Activated CD8-positive, alpha-beta T cell treated with anti-CD3 and anti-CD28 coated beads, Interleukin-2, amount 10 ng/mL, durations not matched to agents 7 days and 5 days (primary cell): ENCODE results near the gene ERCC1. TPM values are rescaled to one million over a fixed set of nuclear protein-coding genes. Genes with fewer than 3 reads are reported as not detected.
"Not testable (repeated sequence)": the region's sequence is repeated elsewhere in the genome, so short reads cannot be mapped to it uniquely, and the experiment has no call there.

Source experiments
- ATAC-seq: fragments of 150-1000 bp; cut with Tn5 transposase; one replicate; pipeline ENCODE4 v1.10.0; 2021; ENCODE audit warnings: moderate library complexity
- CTCF ChIA-PET: fragments of 350-600 bp; sonication (Branson Sonifier 250); formaldehyde crosslinking; loops from one replicate; lab custom pipeline; 2021; ENCODE audit warnings: antibody characterized with exemption; lab: Charles Lee
- POLR2A ChIA-PET: fragments of 350-600 bp; sonication (Branson Sonifier 250); formaldehyde crosslinking; loops from one replicate; lab custom pipeline; 2021; ENCODE audit warnings: antibody characterized with exemption; lab: Charles Lee
- DNase-seq: peaks from one replicate; pipeline ENCODE4 v3.0.0-alpha.2; 2020
- H3K27ac Mint-ChIP-seq: one replicate; pipeline ENCODE4 v1.8.0; 2021; ENCODE audit warnings: mild to moderate bottlenecking, mixed read lengths
- H3K27me3 Mint-ChIP-seq: one replicate; pipeline ENCODE4 v1.8.0; 2021; ENCODE audit warnings: low read depth, mixed read lengths
- H3K36me3 Mint-ChIP-seq: one replicate; pipeline ENCODE4 v1.8.0; 2021; ENCODE audit warnings: low read depth, mixed read lengths
- H3K4me1 Mint-ChIP-seq: one replicate; pipeline ENCODE4 v1.8.0; 2021; ENCODE audit warnings: low read depth, mixed read lengths
- H3K4me3 Mint-ChIP-seq: one replicate; pipeline ENCODE4 v1.8.0; 2021; ENCODE audit warnings: mild to moderate bottlenecking, mixed read lengths
- H3K9me3 Mint-ChIP-seq: one replicate; pipeline ENCODE4 v1.8.0; 2022; ENCODE audit warnings: mixed read lengths; ENCODE audit not compliant: insufficient read depth
- total RNA-seq, 2 experiments: library from RNA; stranded (reverse); gene quantifications; one replicate each; pipeline ENCODE4 v1.2.3, GENCODE V29; 2021

ERCC1 gene
- total RNA-seq, 2 experiments from 2014 or later = 57.5 to 64.8 TPM

DNA sequence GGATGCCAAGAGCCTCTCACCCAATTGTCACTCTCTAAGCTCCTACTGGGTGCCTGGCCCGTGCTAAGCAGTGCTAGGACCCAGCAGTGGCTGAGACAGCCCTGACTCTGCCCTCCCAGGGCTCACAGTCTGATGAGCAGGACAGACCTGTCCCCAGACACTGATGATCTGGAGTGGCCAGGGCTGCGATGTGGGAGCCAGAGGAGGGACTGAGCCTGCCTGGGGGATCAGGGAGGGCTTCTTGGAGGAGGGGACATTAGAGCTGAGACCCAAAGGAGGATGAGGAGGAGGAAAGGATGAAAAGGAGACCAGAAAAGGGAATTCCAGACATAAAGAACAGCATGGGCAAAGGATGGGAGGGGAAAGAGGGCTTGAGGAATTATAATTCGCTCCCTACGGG is 6.6 kb downstream of the ERCC1 start:
- H3K9me3 Mint-ChIP-seq = no peaks in the 10 kb centered on the region
- CTCF ChIA-PET = interaction anchor here (1.6 to 2.6 kb wide), 2 partner anchors 22 to 68 kb away, joined by 7 to 8 read pairs; no protein-coding TSS in a partner anchor
- POLR2A ChIA-PET = no interaction called here
- ATAC-seq (no peak), DNase-seq (no peak)
- H3K27ac Mint-ChIP-seq = peak overlapping the region; percentile 1
- no peaks in the 10 kb centered on the region for H3K27me3 Mint-ChIP-seq
- no peak overlapping the region for H3K4me3 Mint-ChIP-seq
- H3K4me1 Mint-ChIP-seq = peaks cover 37% of the 10 kb centered on the region
- H3K36me3 Mint-ChIP-seq = peaks cover 56% of the 10 kb centered on the region

DNA sequence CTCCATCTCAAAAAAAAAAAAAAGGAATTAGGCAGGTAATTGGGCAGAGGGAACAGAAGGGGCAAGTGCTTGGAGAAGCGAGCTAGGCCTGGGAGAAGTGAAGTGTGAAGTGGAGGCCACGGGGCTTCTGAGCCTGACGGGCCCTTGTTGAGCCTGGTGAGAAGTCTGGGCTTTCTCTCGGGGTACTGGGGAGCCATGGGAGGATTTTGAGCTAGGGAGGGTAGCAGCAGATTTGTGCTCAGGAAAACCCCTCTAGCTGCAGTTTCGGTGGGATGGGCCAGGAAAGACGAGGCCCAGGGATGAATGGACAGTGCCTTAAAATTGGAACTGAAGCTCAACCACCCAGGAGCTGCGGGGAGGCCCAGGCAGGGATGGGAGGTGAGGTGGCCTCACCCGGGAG is 9.2 kb downstream of the ERCC1 start:
- DNase-seq (no peak), ATAC-seq (no peak)
- POLR2A ChIA-PET = no interaction called here
- H3K36me3 Mint-ChIP-seq = peaks cover 56% of the 10 kb centered on the region
- CTCF ChIA-PET = interaction anchor here (1.2 to 2.2 kb wide), 3 partner anchors 10 to 64 kb away, joined by 5 to 10 read pairs (median 6); no protein-coding TSS in a partner anchor
- H3K27ac Mint-ChIP-seq = no peak overlapping the region
- no peaks in the 10 kb centered on the region for H3K9me3 Mint-ChIP-seq
- peaks cover 14% of the 10 kb centered on the region for H3K4me1 Mint-ChIP-seq
- no peaks in the 10 kb centered on the region for H3K27me3 Mint-ChIP-seq
- H3K4me3 Mint-ChIP-seq = no peak overlapping the region

DNA sequence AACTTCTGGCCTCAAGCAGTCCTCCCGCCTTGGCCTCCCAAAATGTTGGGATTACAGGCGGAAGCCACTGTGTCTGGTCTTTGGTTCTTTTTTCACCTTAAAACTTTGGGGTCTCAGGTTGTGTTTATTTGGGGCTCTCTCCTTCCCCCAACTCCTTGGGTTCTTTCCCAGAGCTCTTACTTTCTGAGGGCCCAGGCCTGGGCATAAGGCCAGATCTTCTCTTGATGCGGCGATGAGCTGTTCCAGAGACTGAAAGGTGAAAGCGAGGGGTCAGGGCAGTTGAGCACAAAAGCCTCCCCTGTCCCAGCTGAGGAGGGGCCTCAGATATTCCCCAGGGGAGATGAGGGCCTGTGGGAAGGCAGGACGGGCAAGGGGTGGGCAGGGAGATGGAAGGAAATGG is 10.2 kb downstream of the ERCC1 start:
- no peaks in the 10 kb centered on the region for H3K9me3 Mint-ChIP-seq
- no peaks in the 10 kb centered on the region for H3K27me3 Mint-ChIP-seq
- H3K4me1 Mint-ChIP-seq = peaks cover 11% of the 10 kb centered on the region
- H3K27ac Mint-ChIP-seq = no peak overlapping the region
- ChIA-PET CTCF (interaction anchor here (0.6 to 2.1 kb wide), 4 partner anchors 11 to 315 kb away, joined by 3 to 10 read pairs (median 7); no protein-coding TSS in a partner anchor), POLR2A (no interaction called here)
- H3K4me3 Mint-ChIP-seq = no peak overlapping the region
- ATAC-seq = no peak
- DNase-seq = no peak
- peaks cover 61% of the 10 kb centered on the region for H3K36me3 Mint-ChIP-seq

DNA sequence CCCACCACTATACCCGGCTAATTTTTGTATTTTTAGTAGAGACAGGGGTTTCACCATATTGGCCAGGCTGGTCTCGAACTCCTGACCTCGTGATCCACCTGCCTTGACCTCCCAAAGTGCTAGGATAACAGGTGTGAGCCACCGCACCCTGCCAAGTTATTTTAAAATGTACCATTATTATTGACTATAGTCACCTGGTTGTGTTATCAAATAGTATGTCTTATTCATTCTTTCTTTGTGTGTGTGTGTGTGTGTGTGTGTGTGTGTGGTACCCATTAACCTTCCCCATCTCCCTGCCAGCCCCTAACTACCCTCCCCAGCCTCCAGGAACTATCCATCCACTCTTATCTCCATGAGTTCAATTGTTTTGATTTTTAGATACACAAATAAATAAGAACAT is 13.4 kb downstream of the ERCC1 start:
- POLR2A ChIA-PET = not testable (repeated sequence)

DNA sequence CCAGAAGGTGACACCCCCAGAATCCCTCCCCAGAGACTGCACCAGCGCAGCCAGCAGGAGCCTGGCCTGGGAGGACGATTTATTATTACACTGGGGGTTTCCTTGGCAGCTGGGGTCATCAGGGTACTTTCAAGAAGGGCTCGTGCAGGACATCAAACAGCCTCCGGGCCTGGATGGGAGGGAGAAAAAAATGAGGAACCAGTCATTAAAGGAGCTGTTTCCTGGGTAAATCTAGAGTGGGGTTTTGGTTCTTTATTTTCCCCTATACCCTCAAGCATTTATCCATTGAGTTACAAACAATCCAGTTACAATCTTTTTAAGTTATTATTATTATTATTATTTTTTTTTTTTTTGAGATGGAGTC is 14.2 kb downstream of the ERCC1 start:
- H3K4me3 Mint-ChIP-seq = no peak overlapping the region
- H3K27ac Mint-ChIP-seq = no peak overlapping the region
- ChIA-PET POLR2A (interaction anchor here (0.6 kb wide), 1 partner anchor 626 kb away, joined by 4 read pairs; no protein-coding TSS in a partner anchor), CTCF (no interaction called here)
- peaks cover 34% of the 10 kb centered on the region for H3K4me1 Mint-ChIP-seq
- H3K27me3 Mint-ChIP-seq = no peaks in the 10 kb centered on the region
- ATAC-seq (no peak), DNase-seq (no peak)
- H3K36me3 Mint-ChIP-seq = peaks cover 45% of the 10 kb centered on the region
- no peaks in the 10 kb centered on the region for H3K9me3 Mint-ChIP-seq

More for the DNA sequence above, 13.4 kb downstream of the ERCC1 start:
- not testable (repeated sequence) for ATAC-seq, H3K4me3 Mint-ChIP-seq, H3K27me3 Mint-ChIP-seq, H3K27ac Mint-ChIP-seq, H3K9me3 Mint-ChIP-seq, DNase-seq
- CTCF ChIA-PET = interaction anchor here (0.9 kb wide), 1 partner anchor 30 kb away, joined by 3 read pairs; no protein-coding TSS in a partner anchor
- Mint-ChIP-seq H3K4me1 (peaks cover 26% of the 10 kb centered on the region), H3K36me3 (peaks cover 48% of the 10 kb centered on the region)

DNA sequence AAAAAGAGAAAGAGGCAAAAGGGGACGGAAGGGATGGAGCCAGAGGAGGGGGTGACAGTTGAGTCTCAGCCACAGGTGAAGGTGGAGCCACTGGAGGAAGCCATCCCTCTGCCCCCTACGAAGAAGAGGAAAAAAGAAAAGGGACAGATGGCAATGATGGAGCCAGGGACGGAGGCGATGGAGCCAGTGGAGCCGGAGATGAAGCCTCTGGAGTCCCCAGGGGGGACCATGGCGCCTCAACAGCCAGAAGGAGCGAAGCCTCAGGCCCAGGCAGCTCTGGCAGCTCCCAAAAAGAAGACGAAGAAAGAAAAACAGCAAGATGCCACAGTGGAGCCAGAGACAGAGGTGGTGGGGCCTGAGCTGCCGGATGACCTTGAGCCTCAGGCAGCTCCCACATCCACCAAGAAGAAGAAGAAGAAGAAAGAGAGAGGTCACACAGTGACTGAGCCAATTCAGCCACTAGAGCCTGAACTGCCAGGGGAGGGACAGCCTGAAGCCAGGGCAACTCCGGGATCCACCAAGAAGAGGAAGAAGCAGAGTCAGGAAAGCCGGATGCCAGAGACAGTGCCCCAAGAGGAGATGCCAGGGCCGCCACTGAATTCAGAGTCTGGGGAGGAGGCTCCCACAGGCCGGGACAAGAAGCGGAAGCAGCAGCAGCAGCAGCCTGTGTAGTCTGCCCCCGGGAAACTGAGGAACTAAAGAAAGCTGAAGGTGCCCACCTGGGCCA is 14.7 kb downstream of the ERCC1 start:
- H3K4me1 Mint-ChIP-seq = peaks cover 40% of the 10 kb centered on the region
- peaks cover 3% of the 10 kb centered on the region for H3K27me3 Mint-ChIP-seq
- POLR2A ChIA-PET = interaction anchor here (0.6 kb wide), 1 partner anchor 625 kb away, joined by 4 read pairs; no protein-coding TSS in a partner anchor
- no peaks in the 10 kb centered on the region for H3K9me3 Mint-ChIP-seq
- H3K4me3 Mint-ChIP-seq = no peak overlapping the region
- DNase-seq (no peak), ATAC-seq (no peak)
- H3K36me3 Mint-ChIP-seq = peaks cover 40% of the 10 kb centered on the region
- H3K27ac Mint-ChIP-seq = no peak overlapping the region
- CTCF ChIA-PET = no interaction called here

DNA sequence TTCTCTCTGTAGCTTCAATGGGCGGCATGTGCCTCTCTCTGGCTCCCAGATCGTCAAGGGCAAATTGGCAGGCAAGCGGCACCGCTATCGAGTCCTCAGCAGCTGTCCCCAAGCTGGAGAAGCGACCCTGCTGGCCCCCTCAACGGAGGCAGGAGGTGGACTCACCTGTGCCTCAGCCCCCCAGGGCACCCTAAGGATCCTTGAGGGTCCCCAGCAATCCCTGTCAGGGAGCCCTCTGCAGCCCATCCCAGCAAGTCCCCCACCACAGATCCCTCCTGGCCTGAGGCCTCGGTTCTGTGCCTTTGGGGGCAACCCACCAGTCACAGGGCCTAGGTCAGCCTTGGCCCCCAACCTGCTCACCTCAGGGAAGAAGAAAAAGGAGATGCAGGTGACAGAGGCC is 15.6 kb downstream of the ERCC1 start:
- peaks cover 46% of the 10 kb centered on the region for H3K4me1 Mint-ChIP-seq
- ChIA-PET POLR2A (interaction anchor here (0.6 kb wide), 1 partner anchor 1306 kb away, joined by 3 read pairs; no protein-coding TSS in a partner anchor), CTCF (interaction anchor here (1.4 to 1.6 kb wide), 2 partner anchors 31 to 71 kb away, joined by 4 to 6 read pairs; no protein-coding TSS in a partner anchor)
- DNase-seq (no peak), ATAC-seq (no peak)
- H3K9me3 Mint-ChIP-seq = no peaks in the 10 kb centered on the region
- peaks cover 11% of the 10 kb centered on the region for H3K27me3 Mint-ChIP-seq
- peaks cover 31% of the 10 kb centered on the region for H3K36me3 Mint-ChIP-seq
- H3K27ac Mint-ChIP-seq = peak overlapping the region; percentile 44
- H3K4me3 Mint-ChIP-seq = peak overlapping the region; percentile 58

DNA sequence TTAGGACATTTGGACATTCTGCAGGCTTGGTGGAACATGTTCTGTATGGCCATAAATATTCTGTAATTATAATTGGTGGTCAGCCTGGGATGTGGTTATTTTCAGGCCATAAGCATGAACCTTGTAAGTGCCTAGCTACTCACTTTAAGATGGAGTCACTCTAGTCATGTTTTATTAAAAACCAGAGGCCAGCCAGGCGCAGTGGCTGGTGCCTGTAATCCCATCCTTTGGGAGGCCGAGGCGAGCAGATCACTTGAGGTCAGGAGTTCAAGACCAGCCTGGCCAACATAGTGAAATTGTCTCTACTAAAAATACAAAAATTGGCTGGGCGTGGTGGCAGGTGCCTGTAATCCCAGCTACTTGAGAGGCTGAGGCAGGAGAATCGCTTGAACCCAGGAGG is 16.1 kb downstream of the ERCC1 start:
- not testable (repeated sequence) for H3K27ac Mint-ChIP-seq
- CTCF ChIA-PET = interaction anchor here (1.4 to 1.6 kb wide), 2 partner anchors 31 to 71 kb away, joined by 4 to 6 read pairs; no protein-coding TSS in a partner anchor

DNA sequence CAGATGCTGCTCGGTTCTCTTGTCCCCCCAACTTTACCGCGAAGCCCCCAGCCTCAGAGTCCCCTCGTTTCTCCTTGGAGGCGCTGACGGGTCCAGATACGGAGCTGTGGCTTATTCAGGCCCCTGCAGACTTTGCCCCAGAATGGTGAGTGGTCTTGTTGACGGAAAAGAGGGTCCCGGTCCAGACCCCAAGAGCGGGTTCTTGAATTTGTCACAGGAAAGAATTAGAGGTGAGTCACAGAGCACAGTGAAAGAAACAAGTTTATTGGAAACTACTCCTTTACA is 16.7 kb downstream of the ERCC1 start:
- Mint-ChIP-seq H3K36me3 (peaks cover 27% of the 10 kb centered on the region), H3K4me3 (peak overlapping the region; percentile 96), H3K27me3 (peaks cover 16% of the 10 kb centered on the region), H3K27ac (peak overlapping the region; percentile 93), H3K4me1 (peaks cover 46% of the 10 kb centered on the region), H3K9me3 (no peaks in the 10 kb centered on the region)
- ChIA-PET CTCF (interaction anchor here (1.4 to 1.6 kb wide), 2 partner anchors 32 to 72 kb away, joined by 4 to 6 read pairs; no protein-coding TSS in a partner anchor), POLR2A (interaction anchor here (0.5 to 0.7 kb wide), 2 partner anchors 26 to 33 kb away, joined by 3 to 6 read pairs; no protein-coding TSS in a partner anchor)
- DNase-seq = no peak
- ATAC-seq = no peak

More for the DNA sequence above, 16.1 kb downstream of the ERCC1 start:
- POLR2A ChIA-PET = interaction anchor here (0.6 to 0.7 kb wide), 2 partner anchors 32 to 1307 kb away, joined by 3 read pairs; no protein-coding TSS in a partner anchor
- H3K9me3 Mint-ChIP-seq, DNase-seq, ATAC-seq: not testable (repeated sequence)
- Mint-ChIP-seq H3K4me1 (peaks cover 46% of the 10 kb centered on the region), H3K36me3 (peaks cover 28% of the 10 kb centered on the region), H3K27me3 (peaks cover 14% of the 10 kb centered on the region), H3K4me3 (peak overlapping the region; percentile 96)

DNA sequence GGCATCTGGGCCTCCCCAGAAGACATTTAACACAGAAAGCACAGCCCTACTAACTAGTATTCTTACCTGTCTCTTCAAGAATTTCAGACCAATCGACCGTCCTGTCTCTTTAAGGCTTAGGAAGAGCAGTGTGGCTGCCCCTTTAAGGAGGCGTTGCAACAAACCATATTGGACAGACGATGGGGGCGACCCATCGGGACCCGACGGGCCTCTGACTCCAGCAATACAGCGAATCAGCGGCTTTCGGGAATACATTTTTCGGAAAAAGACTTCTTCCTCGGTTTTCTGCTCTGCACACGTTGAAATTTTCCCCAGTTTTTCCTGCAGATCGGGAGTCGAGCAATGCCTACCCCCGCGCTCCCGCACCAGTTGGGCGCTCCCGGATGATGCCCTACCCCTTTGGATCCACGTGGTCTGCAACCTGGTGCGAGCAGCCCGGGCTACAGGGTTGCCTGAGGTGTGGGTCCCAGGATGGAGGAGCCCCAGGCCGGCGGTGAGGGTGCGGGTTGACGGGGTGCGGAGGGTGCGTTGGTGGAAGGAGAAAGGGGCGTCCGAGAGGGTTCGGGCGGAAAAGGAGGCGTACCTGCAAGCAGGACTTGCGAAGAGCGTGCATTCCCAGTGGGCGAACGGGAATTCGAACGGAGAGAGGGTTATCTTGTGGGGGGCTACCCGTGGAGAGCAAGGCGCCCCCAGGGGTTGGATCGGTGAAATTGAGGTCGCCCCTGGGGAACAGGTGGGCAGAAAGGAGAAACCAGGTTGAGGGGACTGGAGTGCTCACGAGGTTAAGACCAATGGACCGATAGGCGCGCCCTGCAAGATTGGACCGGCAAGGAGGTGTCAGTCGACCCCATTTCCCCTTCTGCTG is 17.3 kb downstream of the ERCC1 start, which contains the start of gene POLR1G:
TSS of gene POLR1G (plus strand) at position 419 of the 865 bp plus-strand sequence. CDS start at position 472, 53 bp downstream.
- CTCF ChIA-PET = interaction anchor here (1.0 to 1.6 kb wide), 3 partner anchors 33 to 72 kb away, joined by 4 to 6 read pairs (median 6); no protein-coding TSS in a partner anchor
- POLR2A ChIA-PET = interaction anchor here (0.5 to 1.0 kb wide), 5 partner anchors 12 to 352 kb away, joined by 3 to 6 read pairs (median 3); no protein-coding TSS in a partner anchor
- peak within 1 kb of the TSS; percentile 96 for H3K4me3 Mint-ChIP-seq
- ATAC-seq = peak; percentile 81
- peaks cover 21% of the 10 kb centered on the region for H3K27me3 Mint-ChIP-seq
- H3K9me3 Mint-ChIP-seq = no peaks in the 10 kb centered on the region
- H3K36me3 Mint-ChIP-seq = peaks cover 27% of the 10 kb centered on the region
- peak within 1 kb of the TSS; percentile 93 for H3K27ac Mint-ChIP-seq
- H3K4me1 Mint-ChIP-seq = peaks cover 46% of the 10 kb centered on the region
- peak; percentile 86 for DNase-seq
